Tibial nerve (tissue), 4 donors: Measurements from ENCODE around the gene DERL3. TPM values are rescaled to one million over a fixed set of nuclear protein-coding genes. Genes with fewer than 3 reads are reported as not detected.

ENCODE experiments used
- DNase-seq, 2 donors: peaks; one replicate each; pipeline ENCODE4 v3.0.0-alpha.2; 2019; ENCODE audit warnings: low spot score in 2 of 2
- H3K27ac ChIP-seq, 4 donors: fragments of 200-600 bp; sonication (generic) in 3 of 4; one replicate each; pipeline ENCODE4 v1.5.1; 2017 to 2019; ENCODE audit warnings: mild to moderate bottlenecking in 1 of 4
- H3K27me3 ChIP-seq, 2 donors: fragments of 200-600 bp; sonication (generic) in 1 of 2; one replicate each; pipeline versions ENCODE4 v1.5.1 to v1.6.0; 2017 to 2019
- H3K36me3 ChIP-seq, 3 donors: fragments of 200-600 bp; sonication (generic); one replicate each; pipeline ENCODE4 v1.5.1; 2018 to 2019
- H3K4me1 ChIP-seq, 4 donors: fragments of 200-600 bp; sonication (generic) in 3 of 4; one replicate each; pipeline ENCODE4 v1.5.1; 2017 to 2019
- H3K4me3 ChIP-seq, 4 donors: fragments of 200-600 bp; sonication (generic) in 3 of 4; one replicate each; pipeline ENCODE4 v1.5.1; 2017 to 2019; ENCODE audit warnings: mild to moderate bottlenecking in 1 of 4, moderate library complexity in 1 of 4
- H3K9me3 ChIP-seq, 4 donors: fragments of 200-600 bp; sonication (generic) in 3 of 4; one replicate each; pipeline ENCODE4 v1.5.1; 2017 to 2019
- CTCF ChIP-seq, 5 experiments: fragments of 200-600 bp in 3 of 5; fragments of 450-650 bp in 2 of 5; sonication (generic) in 3 of 5; IDR thresholded peaks; one replicate each; pipeline ENCODE4 v1.5.1; 2016 to 2019; ENCODE audit warnings: antibody characterized with exemption in 5 of 5, mild to moderate bottlenecking in 3 of 5, moderate library complexity in 2 of 5
- EP300 ChIP-seq, 2 donors: sonication (generic); formaldehyde crosslinking; IDR thresholded peaks; one replicate each; pipeline ENCODE4 v1.6.1; 2017; ENCODE audit warnings: antibody characterized with exemption in 2 of 2, mild to moderate bottlenecking in 1 of 2
- POLR2A ChIP-seq, 2 donors: fragments of 450-650 bp; IDR thresholded peaks; one replicate each; pipeline ENCODE4 v1.6.1; 2017; ENCODE audit warnings: antibody characterized with exemption in 2 of 2, mild to moderate bottlenecking in 2 of 2, moderate library complexity in 2 of 2
- WGBS, 2 donors: methylation state at CpG; one replicate each; pipeline ENCODE4 v1.1.5; 2018; 5-methylcytosine and 5-hydroxymethylcytosine counted together
- total RNA-seq, 4 donors: library from RNA; depleted of rRNA; stranded (reverse); fragments of >200 nt; gene quantifications; one replicate each; pipeline ENCODE4 v1.1.0, GENCODE V29; 2016

Gene DERL3
- total RNA-seq, 4 donors from 2014 or later, result 0.60 to 2.3 TPM; not detected in 2

- DNase-seq, result no peak
- no peak overlapping the region for H3K27ac ChIP-seq
- no peak overlapping the region for H3K4me3 ChIP-seq
- 56 to 64% methylated on average over 14 of the region's 14 CpGs for WGBS, 2 donors
- peaks cover 0 to 13% (median 0%) of the 10 kb centered on the region in 4 donors for H3K4me1 ChIP-seq
- TF ChIP-seq EP300 (IDR thresholded peaks at IDR 0.05), result no peak
- H3K27me3 ChIP-seq, result no peaks in the 10 kb centered on the region
- peaks cover 0 to 99% (median 12%) of the 10 kb centered on the region in 3 donors for H3K36me3 ChIP-seq
- H3K9me3 ChIP-seq, result no peaks in the 10 kb centered on the region
These were observed 15.4 kb downstream of the DERL3 start for GRCh38 chr22:23823331-23823791.

GRCh38 chr22:23822101-23822671 lies 16.6 kb downstream of the DERL3 start:
- peaks cover 0 to 99% (median 12%) of the 10 kb centered on the region in 3 donors for H3K36me3 ChIP-seq

GRCh38 chr22:23820748-23821211 lies 18.0 kb downstream of the DERL3 start:
- WGBS, 2 donors, result 38 to 64% methylated on average over 4 of the region's 4 CpGs
- no peak for TF ChIP-seq EP300 (IDR thresholded peaks at IDR 0.05)
- no peak for TF ChIP-seq CTCF (IDR thresholded peaks at IDR 0.05)
- no peak for TF ChIP-seq POLR2A (IDR thresholded peaks at IDR 0.05)
- no peak overlapping the region for H3K4me3 ChIP-seq
- peaks cover 0 to 6% (median 0%) of the 10 kb centered on the region in 4 donors for H3K4me1 ChIP-seq
- H3K27ac ChIP-seq, result no peak overlapping the region
- H3K36me3 ChIP-seq, result peaks cover 0 to 99% (median 13%) of the 10 kb centered on the region in 3 donors
- DNase-seq, result no peak
- no peaks in the 10 kb centered on the region for H3K27me3 ChIP-seq
- no peaks in the 10 kb centered on the region for H3K9me3 ChIP-seq

More at GRCh38 chr22:23822101-23822671, 16.6 kb downstream of the DERL3 start:
- DNase-seq, result no peak
- 86 to 94% methylated on average over 5 to 6 of the region's 6 CpGs for WGBS, 2 donors
- H3K27me3 ChIP-seq, result no peaks in the 10 kb centered on the region
- TF ChIP-seq EP300 (IDR thresholded peaks at IDR 0.05), result no peak
- no peak overlapping the region for H3K4me3 ChIP-seq
- no peak overlapping the region for H3K27ac ChIP-seq
- peaks cover 0 to 11% (median 0%) of the 10 kb centered on the region in 4 donors for H3K4me1 ChIP-seq
- no peaks in the 10 kb centered on the region for H3K9me3 ChIP-seq

GRCh38 chr22:23818541-23818940 lies 20.3 kb downstream of the DERL3 start:
- Histone ChIP-seq H3K27me3 (no peaks in the 10 kb centered on the region), H3K9me3 (no peaks in the 10 kb centered on the region), H3K27ac (no peak overlapping the region), H3K36me3 (peaks cover 0 to 89% (median 8%) of the 10 kb centered on the region in 3 donors), H3K4me3 (no peak overlapping the region), H3K4me1 (peaks cover 0 to 6% (median 0%) of the 10 kb centered on the region in 4 donors)
- 88% methylated on average over 2 of the region's 2 CpGs for WGBS, 2 donors
- DNase-seq, result no peak
- TF ChIP-seq EP300 (IDR thresholded peaks at IDR 0.05) (no peak), CTCF (IDR thresholded peaks at IDR 0.05) (no peak), POLR2A (IDR thresholded peaks at IDR 0.05) (no peak)

- WGBS, 2 donors, result 91 to 92% methylated on average over 6 of the region's 6 CpGs
- H3K4me3 ChIP-seq, result no peak overlapping the region
- no peaks in the 10 kb centered on the region for H3K27me3 ChIP-seq
- H3K4me1 ChIP-seq, result no peaks in the 10 kb centered on the region
- peaks cover 0 to 83% (median 8%) of the 10 kb centered on the region in 3 donors for H3K36me3 ChIP-seq
- no peaks in the 10 kb centered on the region for H3K9me3 ChIP-seq
- DNase-seq, result no peak
- H3K27ac ChIP-seq, result no peak overlapping the region
- no peak for TF ChIP-seq CTCF (IDR thresholded peaks at IDR 0.05)
- TF ChIP-seq EP300 (IDR thresholded peaks at IDR 0.05), result no peak
- TF ChIP-seq POLR2A (IDR thresholded peaks at IDR 0.05), result no peak
These were observed 21.7 kb downstream of the DERL3 start for GRCh38 chr22:23817146-23817545.

GRCh38 chr22:23816156-23816976 lies 22.4 kb downstream of the DERL3 start:
- 86 to 87% methylated on average over 18 of the region's 18 CpGs for WGBS, 2 donors
- TF ChIP-seq CTCF (IDR thresholded peaks at IDR 0.05) (no peak), POLR2A (IDR thresholded peaks at IDR 0.05) (no peak), EP300 (IDR thresholded peaks at IDR 0.05) (no peak)
- Histone ChIP-seq H3K9me3 (no peaks in the 10 kb centered on the region), H3K27me3 (no peaks in the 10 kb centered on the region), H3K27ac (no peak overlapping the region), H3K4me3 (no peak overlapping the region), H3K36me3 (peaks cover 0 to 83% (median 8%) of the 10 kb centered on the region in 3 donors), H3K4me1 (no peaks in the 10 kb centered on the region)
- no peak for DNase-seq
